Measurements from ENCODE around the gene ANKRD13B.
A peak's percentile ranks its signal among the peaks of the same experiment; 100 is the strongest.

The ANKRD13B gene

DNA sequence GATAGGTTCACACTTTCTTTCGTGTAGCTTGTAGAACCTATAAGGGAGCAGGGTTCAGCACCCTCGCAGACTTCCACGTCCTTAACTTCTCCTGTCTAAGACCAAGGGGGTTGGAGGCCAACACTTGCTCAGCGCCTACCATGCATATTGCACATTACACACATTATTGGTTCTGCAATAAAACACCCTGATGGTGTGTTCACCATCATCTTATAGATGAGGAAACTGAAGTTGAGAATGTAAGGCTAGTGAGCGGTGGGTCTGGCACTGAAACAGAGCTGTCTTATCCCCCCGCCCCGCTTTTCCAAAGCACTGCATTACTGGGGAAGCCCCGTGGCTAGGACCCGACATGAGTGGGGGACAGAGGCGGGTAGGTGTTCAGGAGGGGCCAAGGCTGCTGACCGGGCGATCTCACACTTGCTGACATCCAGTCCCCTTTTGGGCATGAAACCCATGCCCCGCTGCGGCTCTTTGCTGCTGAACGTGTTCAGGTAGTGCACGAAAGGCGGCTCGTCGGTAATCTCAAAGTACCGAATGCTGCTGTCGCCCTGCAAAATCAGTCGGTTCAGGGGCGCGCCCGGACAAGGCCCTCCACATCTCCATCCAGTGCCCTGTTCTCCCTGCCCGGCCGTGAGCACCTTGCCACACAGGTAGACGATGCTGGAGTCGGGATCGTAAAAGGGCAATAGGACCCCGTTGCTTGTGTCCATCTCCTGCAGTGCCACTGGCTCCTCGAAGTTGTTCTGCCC is 23.5 kb downstream of the ANKRD13B start:
- peak; percentile 7 for DNase-seq (ENCODE audit: low spot score)

DNA sequence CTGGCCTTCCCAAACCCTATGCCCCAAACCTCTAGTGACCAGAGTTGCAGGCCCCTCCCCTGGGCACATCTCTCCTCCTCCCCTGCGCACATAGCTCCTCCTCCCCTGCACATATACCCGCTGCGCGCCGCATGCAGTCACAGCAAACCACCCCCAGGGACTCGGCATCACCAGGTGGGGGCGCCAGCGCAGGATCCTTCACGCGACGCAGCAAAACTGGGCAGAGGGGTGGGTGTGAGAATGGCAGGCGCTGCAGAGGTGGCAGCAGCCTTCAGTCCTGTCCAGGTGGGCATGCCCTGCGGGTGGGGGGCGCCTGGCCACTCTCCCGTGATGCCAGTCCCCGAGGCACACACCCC is 24.2 kb downstream of the ANKRD13B start:
- DNase-seq (ENCODE audit: low spot score) = peak; percentile 92

DNA sequence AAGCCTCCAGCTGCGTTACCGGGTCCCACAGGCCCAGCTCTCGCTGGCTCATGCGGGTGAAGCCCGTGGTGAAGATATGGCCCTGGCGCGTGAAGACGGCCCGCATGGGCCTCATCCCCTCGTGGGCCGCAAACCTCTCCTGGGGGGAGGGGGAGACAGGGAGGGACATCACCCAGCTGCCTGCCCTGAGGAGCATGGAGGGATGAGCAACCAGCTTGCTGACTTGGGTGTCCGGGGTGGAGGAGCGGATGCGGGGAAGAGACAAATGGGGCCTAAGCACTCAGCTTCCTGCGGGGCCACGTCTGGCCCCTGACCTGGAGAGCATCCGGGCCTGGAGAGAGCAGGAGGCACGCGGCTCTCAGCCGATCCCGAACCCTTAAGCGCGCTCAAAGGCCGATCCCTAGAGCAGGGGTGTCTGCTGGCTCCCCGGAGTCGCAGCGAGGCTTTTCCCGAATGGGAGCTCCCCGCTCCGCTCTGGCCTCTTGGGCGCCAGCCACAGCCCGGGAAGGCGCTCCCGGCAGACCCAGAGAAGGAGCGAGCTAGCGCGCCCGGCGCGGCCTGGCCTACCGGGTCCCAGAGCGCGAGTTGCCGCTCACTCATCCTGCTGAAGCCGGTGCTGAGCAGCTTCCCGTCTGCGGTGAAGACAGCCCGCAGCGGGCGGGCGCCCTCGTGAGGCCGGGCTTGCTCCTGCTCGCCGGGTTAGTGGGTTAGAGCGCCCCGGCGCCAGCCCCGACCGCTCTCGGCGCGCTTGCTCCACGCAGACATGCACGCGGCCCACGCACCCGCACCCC is 24.7 kb downstream of the ANKRD13B start:
- peak; percentile 89 for DNase-seq (ENCODE audit: low spot score)

DNA sequence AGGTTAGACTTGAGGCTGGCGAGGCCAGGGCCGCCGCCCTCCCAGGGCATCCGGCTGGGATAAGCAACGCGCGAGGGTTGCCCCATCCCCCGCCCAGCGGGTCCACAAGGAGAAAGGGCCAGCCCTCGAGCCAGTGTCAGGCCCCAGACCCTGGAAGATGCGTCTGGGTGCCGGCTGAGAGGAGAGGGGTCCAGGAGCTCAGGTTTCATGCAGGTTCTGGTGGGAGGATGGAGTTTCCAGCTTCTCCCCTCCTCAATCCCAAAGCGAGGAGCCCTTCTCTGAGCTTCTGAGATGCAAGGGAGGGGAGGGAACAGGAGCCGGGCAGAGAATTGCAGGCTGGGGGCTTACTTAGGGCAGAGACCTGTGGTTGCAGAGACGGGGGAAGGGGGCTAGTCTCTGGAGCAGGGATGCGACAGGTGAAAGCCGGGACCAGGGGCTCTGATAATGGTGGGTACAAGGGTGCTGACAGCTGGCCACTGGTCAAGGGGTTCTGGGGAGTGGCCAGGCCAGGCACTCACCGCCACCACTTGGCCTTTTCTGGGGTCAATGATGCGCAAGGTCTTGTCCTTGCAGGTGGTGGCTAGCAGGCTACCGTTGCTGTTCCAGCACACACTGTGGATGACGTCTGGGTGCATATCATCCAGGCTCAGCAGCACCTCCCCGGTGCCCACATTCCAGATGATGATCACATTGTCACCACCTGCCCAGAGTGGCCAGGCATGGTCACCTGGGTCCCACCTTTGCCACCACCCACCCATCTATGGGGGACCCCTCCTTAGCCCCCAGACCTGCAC is 25.5 kb downstream of the ANKRD13B start:
- DNase-seq (ENCODE audit: low spot score) = no peak

DNA sequence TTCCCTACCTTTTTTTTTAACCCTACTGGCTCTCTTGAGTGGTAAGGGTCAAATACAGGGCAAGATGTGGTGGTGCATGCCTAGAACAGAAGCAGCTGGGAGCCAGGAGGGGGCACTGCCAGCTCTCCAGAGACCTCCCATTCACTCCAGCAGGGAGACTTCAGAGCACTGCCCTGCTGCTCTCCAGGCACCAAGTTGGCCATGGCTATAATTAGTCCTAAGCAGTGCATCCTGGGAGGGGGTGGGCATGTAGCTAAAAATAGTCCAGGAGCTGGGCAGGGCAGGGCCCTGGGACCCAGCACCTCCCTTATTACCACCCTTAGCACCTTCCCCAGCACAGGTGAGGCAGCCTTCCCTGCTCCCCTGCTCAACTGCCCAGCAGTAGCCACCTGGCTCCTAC is 26.3 kb downstream of the ANKRD13B start:
- DNase-seq (ENCODE audit: low spot score) = no peak

DNA sequence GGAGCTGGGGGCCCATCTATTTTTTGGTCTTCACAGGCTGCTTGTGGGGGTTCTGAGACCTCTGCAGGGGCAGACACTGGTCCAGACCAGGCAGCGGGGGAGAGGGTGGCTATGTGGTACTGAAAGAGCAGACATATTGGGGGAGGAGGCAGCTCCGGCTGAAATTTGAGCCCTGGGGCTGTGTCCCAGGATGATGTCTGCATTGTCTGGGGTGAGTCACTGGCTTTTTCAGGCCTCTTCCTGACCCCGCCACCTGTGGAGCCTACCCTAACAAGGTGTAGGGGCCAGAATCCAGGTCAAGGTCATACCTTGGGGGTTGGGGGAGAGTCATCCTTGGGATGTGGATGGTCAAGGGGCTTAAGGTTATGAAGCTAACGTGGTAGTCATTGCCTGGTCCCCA is 27.3 kb downstream of the ANKRD13B start:
- no peak for DNase-seq (ENCODE audit: low spot score)

DNA sequence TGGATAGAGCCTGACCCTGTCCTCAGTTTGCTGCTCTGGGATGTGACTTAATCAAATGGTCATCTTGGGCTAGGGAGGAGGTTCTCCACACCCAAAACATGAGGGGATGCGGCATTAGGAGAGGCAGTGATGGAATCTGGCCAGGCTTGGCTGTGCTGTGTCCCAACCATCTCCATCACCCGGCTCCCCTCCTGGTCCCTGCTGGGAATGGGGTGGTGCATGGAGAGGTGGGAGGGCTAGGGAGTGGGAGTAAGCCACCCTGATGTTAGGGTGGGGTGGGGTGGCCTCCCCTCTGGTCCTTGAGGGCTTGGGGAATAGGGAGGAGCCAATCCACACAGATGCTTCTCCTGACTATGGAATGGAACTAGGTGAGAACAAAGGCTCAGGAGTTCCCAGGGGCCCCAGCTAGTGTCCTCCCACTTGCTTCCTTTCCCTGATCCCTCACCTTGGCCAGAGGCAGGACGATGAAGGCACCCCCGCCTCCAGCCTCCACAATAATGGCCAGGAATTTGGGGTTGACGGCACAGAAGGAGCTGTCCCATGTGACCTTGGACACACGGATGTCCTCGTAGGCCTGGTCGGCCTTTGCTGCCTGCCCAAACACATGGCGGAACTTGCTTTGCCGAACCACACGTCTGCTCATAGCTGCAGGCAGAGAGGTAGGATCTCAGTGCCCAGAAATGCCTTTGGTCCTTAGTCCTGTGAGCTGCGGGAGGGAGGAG is 28.0 kb downstream of the ANKRD13B start:
- no peak for DNase-seq (ENCODE audit: low spot score)

DNA sequence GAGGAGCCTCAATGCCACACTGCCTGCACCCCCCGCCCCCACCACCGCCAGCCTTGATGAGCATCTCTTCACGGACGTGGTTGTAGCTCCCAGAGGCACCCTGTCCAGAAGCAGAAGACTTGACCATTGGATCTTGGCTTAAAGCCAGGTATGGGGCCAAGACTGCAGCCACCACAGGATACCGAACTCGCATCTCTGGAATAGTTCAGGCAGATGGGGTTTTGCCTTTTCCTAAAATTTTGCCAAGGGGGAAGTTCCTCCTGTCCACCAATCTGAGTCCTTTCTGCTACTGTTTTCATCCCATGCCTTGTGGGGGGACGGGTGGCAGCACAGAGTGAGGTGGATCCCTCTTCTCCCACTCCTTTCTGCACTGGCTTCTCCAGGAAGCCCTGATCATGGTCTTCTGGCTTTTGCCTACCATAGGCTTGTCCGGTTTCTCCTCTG is 28.8 kb downstream of the ANKRD13B start:
- DNase-seq (ENCODE audit: low spot score) = no peak

DNA sequence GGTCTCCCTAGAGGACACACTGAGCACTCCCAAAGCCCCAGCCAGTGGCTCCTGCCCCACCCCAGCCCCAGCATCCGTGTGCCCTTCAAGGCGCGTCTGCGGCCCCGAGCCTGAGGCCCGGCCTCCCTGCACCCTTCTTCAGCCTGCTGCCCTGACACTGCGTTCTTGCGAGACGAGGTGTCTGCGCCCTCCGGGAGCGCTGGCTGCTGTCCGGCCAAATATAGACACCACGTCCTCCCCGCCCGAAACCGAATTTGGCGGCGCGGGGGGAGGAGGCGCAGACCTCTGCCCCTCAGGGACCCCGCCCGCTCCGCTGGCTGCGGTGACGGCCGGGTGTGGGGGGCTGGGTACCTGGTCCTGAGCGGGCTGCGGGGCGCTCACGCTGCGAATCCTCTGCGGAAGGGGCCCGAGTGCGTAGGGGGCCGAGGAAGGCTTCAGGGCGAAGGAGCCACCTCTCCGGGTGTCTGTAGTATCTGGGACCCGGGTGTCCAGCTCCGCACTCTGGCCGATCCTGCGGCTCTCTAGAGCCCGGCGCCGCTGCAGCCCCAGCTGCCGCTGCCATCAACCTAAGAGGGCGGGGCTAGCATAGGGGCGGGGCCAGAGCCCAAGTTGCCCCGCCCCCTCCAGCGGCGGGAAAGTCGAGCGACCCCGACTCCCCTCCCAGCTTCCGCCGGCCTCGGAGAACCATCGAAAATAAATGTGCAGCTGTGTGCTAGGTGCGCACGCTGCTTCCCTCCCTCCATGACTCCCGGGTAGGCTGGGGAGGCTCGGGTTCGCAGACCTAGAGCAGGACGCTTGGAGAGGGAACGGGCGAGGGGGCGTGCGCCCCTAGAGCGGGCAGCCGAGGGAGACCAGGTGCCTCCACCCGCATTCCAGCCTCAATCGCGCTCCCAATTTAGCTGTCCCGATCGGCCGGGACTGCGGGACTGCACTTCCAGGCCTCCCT is 29.7 kb downstream of the ANKRD13B start, which contains the start of gene CORO6:
CORO6 (minus strand) TSS at position 576 of the 946 bp plus-strand sequence. CDS start 1,491 bp downstream, outside the sequence.
- peak; percentile 59 for DNase-seq (ENCODE audit: low spot score)

DNA sequence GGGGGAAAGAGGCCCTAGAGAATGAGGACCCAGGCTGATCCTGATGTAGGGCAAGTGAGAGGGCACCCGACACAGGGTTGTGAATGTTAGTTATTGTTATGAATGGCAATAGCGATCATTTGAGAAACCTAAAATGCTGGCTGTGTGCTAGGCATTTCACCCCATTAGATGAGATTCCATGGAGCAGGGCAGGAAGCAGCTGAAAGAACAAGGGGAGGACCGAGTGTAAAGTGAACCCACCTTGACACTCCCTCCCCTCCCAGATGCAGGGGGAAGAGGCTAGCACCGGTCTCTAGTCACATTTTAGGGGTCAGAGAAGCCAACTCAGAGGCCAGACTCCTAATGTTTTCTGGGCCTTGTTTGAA is 30.3 kb downstream of the ANKRD13B start:
- no peak for DNase-seq (ENCODE audit: low spot score)

DNA sequence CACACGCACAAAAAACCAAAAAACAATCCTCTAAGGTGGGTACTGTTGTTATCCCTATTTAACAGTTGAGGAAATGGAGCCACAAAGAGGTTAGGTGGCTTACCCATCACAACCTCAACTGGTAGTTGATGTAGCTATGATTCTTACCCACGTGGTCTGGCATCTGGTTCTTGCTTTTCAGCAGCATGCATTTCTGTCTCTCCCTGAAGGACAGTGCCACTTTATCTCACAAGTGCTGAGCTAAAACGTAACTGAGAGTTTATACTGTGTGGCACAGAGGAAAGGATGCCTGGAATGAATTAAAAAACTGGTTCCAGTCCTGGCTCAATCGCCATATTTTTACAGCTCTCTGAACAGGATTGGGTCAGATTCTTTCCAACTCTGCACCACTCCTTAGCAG is 31.7 kb downstream of the ANKRD13B start:
- DNase-seq (ENCODE audit: low spot score) = peak; percentile 1

DNA sequence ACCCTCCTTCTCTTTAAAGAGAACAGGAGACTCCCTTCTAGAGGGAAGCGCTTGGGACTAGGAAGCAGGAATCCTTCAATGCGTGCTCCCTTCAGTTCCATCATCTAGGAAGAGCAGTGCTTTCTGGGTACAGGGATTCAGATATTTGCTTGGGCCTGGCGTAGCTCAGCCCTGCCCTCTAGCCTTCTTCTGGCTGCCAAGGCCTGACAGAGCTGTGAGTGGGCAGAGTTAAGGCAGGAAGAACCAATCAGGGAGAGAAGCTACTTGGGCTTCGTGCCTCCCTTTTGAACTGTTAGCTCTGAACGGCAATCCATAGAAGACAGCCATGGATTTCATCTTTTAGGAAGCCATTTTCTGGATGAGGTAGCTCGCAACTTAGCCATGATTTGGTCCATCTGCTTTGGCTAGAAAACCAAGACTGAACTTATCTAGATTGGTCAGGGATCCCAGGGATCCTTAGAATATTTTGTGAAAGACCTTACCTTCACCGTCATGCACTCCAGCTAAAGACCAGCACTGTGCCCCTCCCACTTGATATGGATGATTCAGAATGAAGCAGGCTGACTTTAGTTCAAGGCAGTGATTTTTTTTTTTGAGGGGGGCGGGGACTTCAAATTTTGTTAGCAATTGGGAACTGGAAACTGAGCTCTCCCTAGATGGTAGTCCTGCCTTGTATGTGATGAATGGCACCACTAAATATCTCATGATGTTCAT is 32.3 kb downstream of the ANKRD13B start:
- DNase-seq (ENCODE audit: low spot score) = no peak

DNA sequence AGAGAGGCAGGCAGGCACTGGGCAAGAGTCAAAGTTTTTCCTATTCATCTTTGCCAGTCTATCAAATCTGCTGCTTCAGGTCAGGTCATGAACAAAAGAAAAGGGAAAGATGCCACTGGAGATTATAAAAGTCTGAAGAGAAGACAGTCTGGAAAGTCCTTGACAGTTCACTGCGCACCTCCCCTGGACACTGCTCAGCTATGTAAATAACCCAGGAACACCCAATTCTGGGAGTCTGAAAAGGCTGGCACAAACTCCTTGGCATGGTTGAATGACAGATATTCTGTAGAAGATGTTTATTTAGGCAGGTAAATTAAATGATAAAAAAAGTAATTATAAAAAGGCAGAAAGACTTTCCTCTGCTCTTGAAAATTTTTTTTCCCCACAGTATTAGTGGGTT is 35.0 kb downstream of the ANKRD13B start:
- no peak for DNase-seq (ENCODE audit: low spot score)

DNA sequence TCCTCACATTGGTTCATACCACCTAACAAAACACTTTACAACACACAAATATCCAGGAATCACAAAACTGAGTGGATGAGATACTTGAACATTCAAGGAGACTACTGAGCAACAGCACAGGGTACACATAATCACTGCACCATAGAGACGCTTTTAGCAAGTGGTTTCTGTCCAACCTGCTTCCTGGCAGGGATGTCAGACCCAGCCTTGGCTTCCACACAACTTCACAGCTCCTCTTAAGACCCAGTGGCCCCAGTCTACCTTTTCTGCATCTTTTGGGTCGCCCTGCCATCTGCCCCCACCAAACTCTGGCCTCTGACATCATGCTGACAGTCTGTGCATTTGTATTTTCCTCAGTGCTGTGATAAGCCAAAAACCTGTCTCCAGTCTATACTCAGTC is 35.7 kb downstream of the ANKRD13B start:
- DNase-seq (ENCODE audit: low spot score) = no peak

DNA sequence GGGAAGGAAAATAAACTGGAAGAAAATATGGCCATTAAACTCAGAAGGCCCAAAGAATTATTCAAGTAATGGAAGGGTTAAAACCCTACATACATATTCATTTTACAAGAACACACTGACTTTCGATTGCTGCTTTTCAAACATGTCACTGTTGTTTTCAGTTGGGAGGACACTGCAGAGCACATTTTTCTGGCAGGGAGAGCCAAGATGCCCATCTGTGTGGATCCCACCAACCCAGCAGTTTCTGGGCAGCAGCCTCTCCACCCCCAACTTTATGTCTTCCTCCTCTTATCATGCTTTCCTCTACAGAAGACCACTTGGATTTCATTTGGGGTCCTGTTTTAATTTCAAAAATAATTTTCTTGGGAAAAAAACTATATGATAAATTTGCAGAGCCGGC is 36.9 kb downstream of the ANKRD13B start:
- no peak for DNase-seq (ENCODE audit: low spot score)

DNA sequence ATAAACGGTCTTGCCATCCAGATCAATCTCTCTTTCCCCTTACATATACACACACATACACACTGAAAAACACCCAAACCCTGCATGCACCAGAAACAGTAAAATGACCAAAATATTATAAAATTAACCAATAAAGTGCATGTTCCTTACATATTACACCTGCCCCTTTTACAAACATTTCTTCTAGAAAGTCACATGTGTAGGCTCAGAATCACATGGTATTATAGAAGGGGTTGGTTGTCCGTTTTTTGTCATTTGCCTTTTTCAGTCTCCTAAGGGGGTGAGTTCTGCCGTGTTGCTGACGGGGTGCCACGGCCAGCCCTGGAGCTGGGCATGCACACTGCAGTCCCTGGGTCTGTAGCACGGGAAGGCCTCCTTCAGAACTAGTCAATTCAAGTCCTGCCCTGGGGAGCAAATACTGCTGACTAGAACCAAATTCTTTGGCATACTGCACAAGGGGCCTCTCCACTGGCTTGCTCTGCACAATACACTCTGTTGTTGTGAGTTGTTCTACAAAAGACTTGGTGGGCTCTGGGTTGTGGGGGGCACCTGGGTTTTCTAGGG is 37.8 kb downstream of the ANKRD13B start:
- no peak for DNase-seq (ENCODE audit: low spot score)

DNA sequence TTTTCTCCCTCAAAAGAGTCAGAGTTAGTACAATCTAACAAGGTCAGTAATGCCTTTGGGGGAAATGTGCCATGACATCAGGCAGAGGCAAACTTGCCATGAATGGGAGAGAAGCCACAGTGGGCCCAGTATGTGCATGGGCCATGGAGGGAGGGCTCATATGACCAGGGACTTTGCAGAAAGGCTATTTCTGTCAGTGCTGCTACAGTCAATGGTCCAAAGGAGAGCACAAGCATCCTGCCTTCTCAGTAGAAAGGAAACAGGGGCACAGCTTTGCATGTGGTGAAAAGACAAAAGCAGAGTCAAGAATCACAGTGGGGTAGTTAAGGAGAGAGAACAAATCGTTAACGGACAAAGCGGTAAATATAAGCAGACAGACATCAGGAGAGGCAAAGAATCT is 41.0 kb downstream of the ANKRD13B start:
- DNase-seq (ENCODE audit: low spot score) = no peak

DNA sequence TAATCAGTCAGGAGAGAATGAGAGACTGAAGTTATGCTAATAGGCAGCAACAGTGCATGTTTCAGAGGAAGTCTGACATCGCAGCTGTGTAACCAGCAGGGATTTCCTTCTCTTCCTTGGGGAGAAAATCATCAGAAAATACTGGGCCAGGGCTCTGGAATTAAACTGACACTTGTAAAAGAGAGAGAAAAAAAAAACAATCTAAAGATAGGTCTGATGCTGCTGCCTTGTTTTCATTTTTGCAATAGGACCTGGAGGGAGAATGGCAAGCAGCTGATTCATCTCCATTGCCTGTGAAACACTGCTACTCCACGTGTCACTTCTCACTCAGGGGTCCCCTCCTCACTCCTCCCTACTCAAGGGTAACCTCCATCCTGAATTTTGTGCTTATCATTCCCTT is 47.5 kb downstream of the ANKRD13B start:
- DNase-seq (ENCODE audit: low spot score) = no peak

DNA sequence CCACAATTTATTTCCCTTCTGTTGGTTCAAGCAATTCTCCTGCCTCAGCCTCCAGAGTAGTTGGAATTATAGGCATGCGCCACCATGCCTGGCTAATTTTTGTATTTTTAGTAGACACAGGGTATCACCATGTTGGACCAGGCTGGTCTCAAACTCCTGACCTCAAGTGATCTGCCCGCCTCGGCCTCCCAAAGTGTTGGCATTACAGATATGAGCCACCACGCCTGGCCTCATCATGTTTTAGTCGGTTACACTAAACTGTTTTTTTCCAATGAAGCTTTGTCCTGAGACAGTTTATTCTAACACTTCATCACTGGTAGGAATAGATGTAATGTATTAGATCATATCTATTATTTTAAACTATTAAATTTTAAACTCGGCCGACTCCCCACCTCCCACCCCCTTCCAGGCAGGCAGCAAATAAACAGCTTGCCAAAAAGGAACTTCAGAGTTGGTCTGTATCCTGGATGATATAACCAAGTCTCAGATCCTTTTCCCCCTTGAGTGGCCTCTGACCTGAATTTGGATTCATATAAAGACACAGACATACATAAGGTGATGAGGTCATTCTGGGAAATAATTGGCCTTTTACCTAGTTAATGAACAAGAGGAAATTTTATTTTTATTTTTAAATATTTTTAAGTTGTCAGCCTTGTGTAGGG is 48.2 kb downstream of the ANKRD13B start:
- no peak for DNase-seq (ENCODE audit: low spot score)
